HepG2 (cell line): ENCODE results near the gene AKR7A3. TPM values are rescaled to one million over a fixed set of nuclear protein-coding genes. Genes with fewer than 3 reads are reported as not detected.

ENCODE experiments used
- ATAC-seq: fragments of 200-7000 bp; cut with Tn5 transposase; 3 replicates; pipeline ENCODE4 v1.9.1; 2020; ENCODE audit warnings: mild to moderate bottlenecking, moderate library complexity
- BruUV-seq: library from RNA; stranded (reverse); fragments of 400-500 nt; replicated peaks from 2 replicates; lab custom pipeline; 2021; lab: Mats Ljungman, UMichigan
- CTCF ChIA-PET: fragments of 300-600 bp; formaldehyde crosslinking; extraction: SDS; loops from one replicate; lab custom pipeline; 2021; ENCODE audit warnings: low total read pairs, inconsistent platforms, low intra/inter-chr PET ratio; lab: Yijun Ruan, JAX
- POLR2A ChIA-PET: fragments of 350-600 bp; sonication (Branson Sonifier 250); formaldehyde crosslinking; loops from one replicate; lab custom pipeline; 2020; ENCODE audit warnings: antibody characterized with exemption, inconsistent platforms; lab: Yijun Ruan, JAX
- DNase-seq: peaks from one replicate; pipeline ENCODE4 v3.0.0-alpha.2; 2015; ENCODE audit warnings: low spot score
- FAIRE-seq: peaks from 3 replicates; lab custom pipeline; 2011; peaks lifted over from hg19 to GRCh38; lab: Jason Lieb, UNC
- H2AFZ ChIP-seq: one replicate; pipeline ENCODE4 v1.6.1; 2011; ENCODE audit warnings: low read length, inconsistent platforms
- H3K27ac ChIP-seq: fragments of 300-600 bp; 3 replicates; pipeline ENCODE4 v1.8.0; 2011; ENCODE audit warnings: mixed run types, mild to moderate bottlenecking, mixed read lengths, low read length, inconsistent platforms; ENCODE audit not compliant: insufficient read depth; ENCODE audit errors: extremely low read length
- H3K27me3 ChIP-seq, 2 experiments: fragments of 200-600 bp in 1 of 2; 2 replicates in 1 of 2; 3 replicates in 1 of 2; pipeline versions ENCODE4 v1.6.0 to v1.8.0; 2011; ENCODE audit warnings: low read length in 2 of 2, mild to moderate bottlenecking in 2 of 2, moderate library complexity in 2 of 2, inconsistent platforms in 1 of 2; ENCODE audit not compliant: insufficient read depth in 2 of 2, control insufficient read depth in 1 of 2
- H3K36me3 ChIP-seq, 2 experiments: fragments of 200-600 bp in 1 of 2; replicated peaks in 1 of 2; 2 replicates in 1 of 2; 3 replicates in 1 of 2; pipeline versions ENCODE4 v1.5.1 to v1.8.0; 2011; ENCODE audit warnings: low read length in 2 of 2, inconsistent platforms in 1 of 2; ENCODE audit not compliant: insufficient read depth in 2 of 2, control insufficient read depth in 1 of 2
- H3K4me1 ChIP-seq: 2 replicates; pipeline ENCODE4 v1.5.1; 2012; ENCODE audit warnings: low read length, inconsistent platforms; ENCODE audit not compliant: insufficient read depth
- H3K4me2 ChIP-seq: 2 replicates; pipeline ENCODE4 v1.6.0; 2011; ENCODE audit warnings: low read depth, low read length, inconsistent platforms
- H3K4me3 ChIP-seq, 3 experiments: fragments of 200-600 bp in 1 of 3; sonication (generic), shearing (Covaris generic) in 1 of 3; replicated peaks in 1 of 3; 2 replicates each; pipeline ENCODE4 v1.5.1; 2011 to 2016; ENCODE audit warnings: low read length in 3 of 3, inconsistent platforms in 2 of 3, low read depth in 2 of 3, mild to moderate bottlenecking in 2 of 3, control low read depth in 1 of 3, mixed read lengths in 1 of 3; ENCODE audit not compliant: insufficient read depth in 1 of 3
- H3K79me2 ChIP-seq: one replicate; pipeline ENCODE4 v1.6.1; 2011; ENCODE audit warnings: low read length, inconsistent platforms; ENCODE audit not compliant: insufficient read depth
- H3K9ac ChIP-seq: 2 replicates; pipeline ENCODE4 v1.6.0; 2011; ENCODE audit warnings: mild to moderate bottlenecking, low read depth, low read length, inconsistent platforms; ENCODE audit not compliant: insufficient read depth
- H3K9me3 ChIP-seq: 2 replicates; pipeline ENCODE4 v1.5.1; 2012; ENCODE audit warnings: mild to moderate bottlenecking, low read length
- H4K20me1 ChIP-seq: 2 replicates; pipeline ENCODE4 v1.6.0; 2011; ENCODE audit warnings: inconsistent platforms, mild to moderate bottlenecking, low read length, moderate library complexity; ENCODE audit not compliant: insufficient read depth
- AGO2 ChIP-seq: fragments of 200-400 bp; formaldehyde crosslinking; optimal IDR thresholded peaks from 2 replicates; pipeline ENCODE3; 2017; ENCODE audit warnings: mild to moderate bottlenecking, low read depth, low read length, moderate library complexity
- CHD2 ChIP-seq: IDR thresholded peaks from 2 replicates; pipeline ENCODE4 v1.6.1; 2011; ENCODE audit warnings: low read depth, low read length, improper control_type of control experiment
- GABPB1 ChIP-seq: IDR thresholded peaks from 2 replicates; pipeline ENCODE4 v1.6.1; 2016; ENCODE audit warnings: mild to moderate bottlenecking, missing genetic modification reagents, moderate library complexity, missing compliant biosample characterization
- SMAD1 ChIP-seq: sonication (generic); formaldehyde crosslinking; IDR thresholded peaks from 2 replicates; pipeline ENCODE4 v1.4.0; 2020; ENCODE audit warnings: missing genetic modification reagents, low read depth, mild to moderate bottlenecking, borderline replicate concordance
- ZMYM3 ChIP-seq: sonication (generic); formaldehyde crosslinking; IDR thresholded peaks from 2 replicates; pipeline ENCODE4 v1.5.1; 2020; ENCODE audit warnings: mild to moderate bottlenecking, missing genetic modification reagents
- ZNF292 ChIP-seq: sonication (generic); formaldehyde crosslinking; IDR thresholded peaks from 2 replicates; pipeline ENCODE4 v1.8.1; 2022; ENCODE audit warnings: mild to moderate bottlenecking, low read depth, missing genetic modification reagents, borderline replicate concordance
- ZNF607 ChIP-seq: sonication (generic); formaldehyde crosslinking; IDR thresholded peaks from 2 replicates; pipeline ENCODE4 v1.5.1; 2020; ENCODE audit warnings: missing genetic modification reagents, mild to moderate bottlenecking, borderline replicate concordance
- ZNF629 ChIP-seq: sonication (generic); formaldehyde crosslinking; conservative IDR thresholded peaks from 2 replicates; pipeline ENCODE4 v1.5.0; 2020; ENCODE audit warnings: missing genetic modification reagents
- ZNF768 ChIP-seq: sonication (generic); formaldehyde crosslinking; IDR thresholded peaks from 2 replicates; pipeline ENCODE4 v1.4.0; 2020; ENCODE audit warnings: missing genetic modification reagents
- ZSCAN21 ChIP-seq: sonication (generic); formaldehyde crosslinking; IDR thresholded peaks from 2 replicates; pipeline ENCODE4 v1.8.0; 2022; ENCODE audit warnings: mild to moderate bottlenecking, missing genetic modification reagents, moderate library complexity, borderline replicate concordance
- WGBS: methylation state at CpG from one replicate; pipeline ENCODE4 v1.1.6; 2017; ENCODE audit warnings: low lambda C conversion rate; 5-methylcytosine and 5-hydroxymethylcytosine counted together
- in situ Hi-C: cut with HindIII; loops from 2 replicates; pipeline ENCODE4 v1.10.0; 2017; ENCODE audit warnings: low pct_unique_long_range_greater_than_20kb; ENCODE audit not compliant: extremely low pct_ligation_motif_present
- intact Hi-C: fragments of 100-400 bp; cut with micrococcal nuclease; formaldehyde crosslinking; loops from one replicate; pipeline ENCODE4 v1.10.0; 2022; ENCODE audit not compliant: unreplicated experiment
- polyA plus RNA-seq, 8 experiments: library from polyadenylated mRNA; depleted of rRNA in 3 of 8; stranded (reverse) in 7 of 8; unstranded in 1 of 8; fragments of >200 nt; fragmentation: Illumina TruSeq in 4 of 8; extraction: Trizol in 4 of 8; gene quantifications; 2 replicates each; pipeline versions ENCODE4 v1.2.1 to v1.2.3, GENCODE V29; 2011 to 2016; ENCODE audit warnings: low read depth in 4 of 8, missing spikeins in 1 of 8, mixed read lengths in 1 of 8; ENCODE audit not compliant: insufficient read depth in 1 of 8
- total RNA-seq, 5 experiments: library from RNA; depleted of rRNA; stranded (reverse); fragments of >200 nt; fragmentation: Illumina TruSeq; extraction: Trizol; gene quantifications; 2 replicates each; pipeline ENCODE4 v1.2.3, GENCODE V29; 2016; ENCODE audit warnings: low read depth in 1 of 5
- TF ChIP-seq, protein P1 (sequence below): IDR thresholded peaks from 2 replicates; pipeline ENCODE4 v1.6.1; 2012; ENCODE audit warnings: low read length, improper control_type of control experiment

The AKR7A3 gene
- total and polyA plus RNA-seq, 2 of the 13 experiments (the other 11 are each of a cell fraction or from before 2014, with no cell fraction given) = 0.58 to 1.00 TPM

DNA sequence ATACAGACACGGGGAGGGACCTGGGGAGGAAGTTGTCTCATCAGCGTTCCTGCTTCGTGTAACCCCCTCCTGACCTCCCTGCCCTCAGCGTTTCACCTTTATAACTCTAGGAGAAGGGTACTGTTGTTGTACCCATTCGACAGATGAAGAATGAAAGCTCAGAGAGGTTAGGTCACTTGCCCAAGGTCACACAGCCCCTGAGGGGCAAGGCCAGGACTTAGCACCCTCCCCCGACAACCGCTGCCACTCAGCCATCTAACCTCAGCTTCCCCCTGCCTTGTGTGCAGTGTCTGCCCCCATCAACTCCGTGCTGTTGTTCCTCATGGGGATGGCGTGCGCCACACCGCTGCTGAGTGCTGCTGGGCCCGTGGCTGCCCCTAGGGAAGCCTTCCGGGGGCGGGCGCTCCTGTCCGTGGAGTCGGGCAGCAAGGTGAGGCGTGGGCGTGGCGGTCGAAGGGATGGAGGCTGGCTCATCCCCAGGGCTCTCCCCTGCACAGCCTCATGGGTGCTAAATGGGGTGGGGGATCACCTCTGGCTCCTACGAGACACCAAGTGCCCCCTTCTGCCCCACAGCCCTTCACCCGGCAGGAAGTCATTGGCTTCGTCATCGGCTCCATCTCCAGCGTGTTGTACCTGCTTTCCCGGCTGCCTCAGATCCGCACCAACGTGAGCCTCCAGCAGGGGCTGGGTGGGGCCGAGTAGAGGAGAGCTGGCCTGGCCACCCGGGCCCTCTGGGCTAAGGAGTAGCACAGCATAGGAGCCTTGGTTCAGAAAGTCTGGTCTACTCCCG is 37.6 kb upstream of the AKR7A3 start:
- H3K9me3 ChIP-seq = no peaks in the 10 kb centered on the region
- in situ Hi-C loops = no loop called here
- POLR2A ChIA-PET = interaction anchor here (1.2 kb wide), 1 partner anchor 13 kb away, joined by 3 read pairs; no protein-coding TSS in a partner anchor
- no peaks in the 10 kb centered on the region for H3K4me1 ChIP-seq
- no peak overlapping the region for H3K27ac ChIP-seq
- no peak overlapping the region for H3K9ac ChIP-seq
- H3K79me2 ChIP-seq = no peaks in the 10 kb centered on the region
- FAIRE-seq (no peak), DNase-seq (no peak), ATAC-seq (peak; percentile 18; the same call in 2 of the 3 replicates)
- CTCF ChIA-PET = no interaction called here
- WGBS = 97% methylated on average over 24 of the region's 32 CpGs
- intact Hi-C loops = no loop called here
- H3K27me3 ChIP-seq = no peaks in the 10 kb centered on the region
- no peak overlapping the region for H3K4me3 ChIP-seq
- no TSS peak for BruUV-seq
- TF ChIP-seq ZNF607 (CRISPR knock-in tag) = no peak
- TF ChIP-seq, protein P1, sequence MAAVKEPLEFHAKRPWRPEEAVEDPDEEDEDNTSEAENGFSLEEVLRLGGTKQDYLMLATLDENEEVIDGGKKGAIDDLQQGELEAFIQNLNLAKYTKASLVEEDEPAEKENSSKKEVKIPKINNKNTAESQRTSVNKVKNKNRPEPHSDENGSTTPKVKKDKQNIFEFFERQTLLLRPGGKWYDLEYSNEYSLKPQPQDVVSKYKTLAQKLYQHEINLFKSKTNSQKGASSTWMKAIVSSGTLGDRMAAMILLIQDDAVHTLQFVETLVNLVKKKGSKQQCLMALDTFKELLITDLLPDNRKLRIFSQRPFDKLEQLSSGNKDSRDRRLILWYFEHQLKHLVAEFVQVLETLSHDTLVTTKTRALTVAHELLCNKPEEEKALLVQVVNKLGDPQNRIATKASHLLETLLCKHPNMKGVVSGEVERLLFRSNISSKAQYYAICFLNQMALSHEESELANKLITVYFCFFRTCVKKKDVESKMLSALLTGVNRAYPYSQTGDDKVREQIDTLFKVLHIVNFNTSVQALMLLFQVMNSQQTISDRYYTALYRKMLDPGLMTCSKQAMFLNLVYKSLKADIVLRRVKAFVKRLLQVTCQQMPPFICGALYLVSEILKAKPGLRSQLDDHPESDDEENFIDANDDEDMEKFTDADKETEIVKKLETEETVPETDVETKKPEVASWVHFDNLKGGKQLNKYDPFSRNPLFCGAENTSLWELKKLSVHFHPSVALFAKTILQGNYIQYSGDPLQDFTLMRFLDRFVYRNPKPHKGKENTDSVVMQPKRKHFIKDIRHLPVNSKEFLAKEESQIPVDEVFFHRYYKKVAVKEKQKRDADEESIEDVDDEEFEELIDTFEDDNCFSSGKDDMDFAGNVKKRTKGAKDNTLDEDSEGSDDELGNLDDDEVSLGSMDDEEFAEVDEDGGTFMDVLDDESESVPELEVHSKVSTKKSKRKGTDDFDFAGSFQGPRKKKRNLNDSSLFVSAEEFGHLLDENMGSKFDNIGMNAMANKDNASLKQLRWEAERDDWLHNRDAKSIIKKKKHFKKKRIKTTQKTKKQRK = no peak
- TF ChIP-seq GABPB1 (CRISPR knock-in tag) = 0 out of 2 replicates have a peak, but pooled peaks have one; percentile 11
- TF ChIP-seq SMAD1 = no peak
- 0 out of 2 replicates have a peak, but pooled peaks have one; percentile 57 for TF ChIP-seq ZMYM3 (CRISPR knock-in tag)
- TF ChIP-seq ZNF629 (CRISPR knock-in tag) = peak; percentile 62
- peak; percentile 45 for TF ChIP-seq AGO2
- no peak for TF ChIP-seq ZNF292 (CRISPR knock-in tag)
- TF ChIP-seq ZSCAN21 (CRISPR knock-in tag) = no peak
- TF ChIP-seq CHD2 = no peak
- TF ChIP-seq ZNF768 (CRISPR knock-in tag) = peak; percentile 96
- H3K36me3 ChIP-seq = peaks cover 18 to 50% of the 10 kb centered on the region in 2 experiments
- no peak overlapping the region for H3K4me2 ChIP-seq
- no peak overlapping the region for H2AFZ ChIP-seq
- H4K20me1 ChIP-seq = no peaks in the 10 kb centered on the region
